AG04450 (cell line): Measurements from ENCODE around the gene ALB. TPM values are rescaled to one million over a fixed set of nuclear protein-coding genes. Genes with fewer than 3 reads are reported as not detected.

Experiments
- CTCF ChIA-PET: fragments of 300-600, 350-600 bp; formaldehyde crosslinking; extraction: SDS; loops from one replicate; lab custom pipeline; 2022; ENCODE audit warnings: antibody characterized with exemption, inconsistent platforms; lab: Charles Lee
- POLR2A ChIA-PET: fragments of 350-600 bp; formaldehyde crosslinking; extraction: SDS; loops from one replicate; lab custom pipeline; 2021; ENCODE audit warnings: antibody characterized with exemption, inconsistent platforms; lab: Yijun Ruan, JAX
- DNase-seq: peaks from one replicate; pipeline ENCODE4 v3.0.0-alpha.2; 2011; ENCODE audit warnings: low read depth, low spot score
- H3K27ac ChIP-seq: one replicate; pipeline ENCODE4 v1.5.1; 2012; ENCODE audit warnings: low read depth, low read length, control low read depth
- H3K27me3 ChIP-seq: one replicate; pipeline ENCODE4 v1.6.0; 2012; ENCODE audit warnings: low read length; ENCODE audit not compliant: control insufficient read depth, insufficient read depth
- H3K4me3 ChIP-seq: 2 replicates; pipeline ENCODE4 v1.5.1; 2011; ENCODE audit warnings: mild to moderate bottlenecking, low read depth, low read length, control low read depth
- H3K9me3 ChIP-seq: 2 replicates; pipeline ENCODE4 v1.5.1; 2012; ENCODE audit warnings: low read length; ENCODE audit not compliant: control insufficient read depth, insufficient read depth
- CTCF ChIP-seq: IDR thresholded peaks from 2 replicates; pipeline ENCODE4 v1.5.1; 2011; ENCODE audit warnings: low read depth, low read length, control low read depth, inconsistent platforms
- polyA plus RNA-seq: library from polyadenylated mRNA; depleted of rRNA; stranded (reverse); fragments of >200 nt; gene quantifications from 2 replicates; pipeline ENCODE4 v1.2.3, GENCODE V29; 2011

Gene ALB
- polyA plus RNA-seq, 1 experiment, result not detected

DNA sequence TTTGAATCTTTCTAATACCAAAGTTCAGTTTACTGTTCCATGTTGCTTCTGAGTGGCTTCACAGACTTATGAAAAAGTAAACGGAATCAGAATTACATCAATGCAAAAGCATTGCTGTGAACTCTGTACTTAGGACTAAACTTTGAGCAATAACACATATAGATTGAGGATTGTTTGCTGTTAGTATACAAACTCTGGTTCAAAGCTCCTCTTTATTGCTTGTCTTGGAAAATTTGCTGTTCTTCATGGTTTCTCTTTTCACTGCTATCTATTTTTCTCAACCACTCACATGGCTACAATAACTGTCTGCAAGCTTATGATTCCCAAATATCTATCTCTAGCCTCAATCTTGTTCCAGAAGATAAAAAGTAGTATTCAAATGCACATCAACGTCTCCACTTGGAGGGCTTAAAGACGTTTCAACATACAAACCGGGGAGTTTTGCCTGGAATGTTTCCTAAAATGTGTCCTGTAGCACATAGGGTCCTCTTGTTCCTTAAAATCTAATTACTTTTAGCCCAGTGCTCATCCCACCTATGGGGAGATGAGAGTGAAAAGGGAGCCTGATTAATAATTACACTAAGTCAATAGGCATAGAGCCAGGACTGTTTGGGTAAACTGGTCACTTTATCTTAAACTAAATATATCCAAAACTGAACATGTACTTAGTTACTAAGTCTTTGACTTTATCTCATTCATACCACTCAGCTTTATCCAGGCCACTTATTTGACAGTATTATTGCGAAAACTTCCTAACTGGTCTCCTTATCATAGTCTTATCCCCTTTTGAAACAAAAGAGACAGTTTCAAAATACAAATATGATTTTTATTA is 28.3 kb downstream of the ALB start:
- Histone ChIP-seq H3K27ac (no peak overlapping the region), H3K4me3 (no peak overlapping the region), H3K9me3 (no peaks in the 10 kb centered on the region), H3K27me3 (peaks cover 8% of the 10 kb centered on the region)
- TF ChIP-seq CTCF, result no peak
- DNase-seq, result no peak
- POLR2A ChIA-PET, result interaction anchor here (0.5 kb wide), 1 partner anchor 9 kb away, joined by 16 read pairs; no protein-coding TSS in a partner anchor
- CTCF ChIA-PET, result interaction anchor here (0.6 to 4.2 kb wide), 5 partner anchors 11 to 1439 kb away, joined by 3 to 26 read pairs (median 4); no protein-coding TSS in a partner anchor

GRCh38 chr4:73433140-73433539 is 29.1 kb downstream of the ALB start:
- ChIA-PET POLR2A (no interaction called here), CTCF (interaction anchor here (0.6 to 4.2 kb wide), 5 partner anchors 10 to 1439 kb away, joined by 3 to 26 read pairs (median 4); no protein-coding TSS in a partner anchor)
- DNase-seq, result no peak
- H3K27ac ChIP-seq, result no peak overlapping the region
- H3K27me3 ChIP-seq, result peaks cover 7% of the 10 kb centered on the region
- no peak overlapping the region for H3K4me3 ChIP-seq
- no peaks in the 10 kb centered on the region for H3K9me3 ChIP-seq
- no peak for TF ChIP-seq CTCF

DNA sequence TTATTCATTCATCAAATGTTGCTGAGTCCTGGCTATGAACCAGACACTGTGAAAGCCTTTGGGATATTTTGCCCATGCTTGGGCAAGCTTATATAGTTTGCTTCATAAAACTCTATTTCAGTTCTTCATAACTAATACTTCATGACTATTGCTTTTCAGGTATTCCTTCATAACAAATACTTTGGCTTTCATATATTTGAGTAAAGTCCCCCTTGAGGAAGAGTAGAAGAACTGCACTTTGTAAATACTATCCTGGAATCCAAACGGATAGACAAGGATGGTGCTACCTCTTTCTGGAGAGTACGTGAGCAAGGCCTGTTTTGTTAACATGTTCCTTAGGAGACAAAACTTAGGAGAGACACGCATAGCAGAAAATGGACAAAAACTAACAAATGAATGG is 30.2 kb downstream of the ALB start:
- ChIA-PET CTCF (interaction anchor here (1.1 to 4.2 kb wide), 5 partner anchors 9 to 120 kb away, joined by 3 to 26 read pairs (median 4); no protein-coding TSS in a partner anchor), POLR2A (no interaction called here)
- no peak overlapping the region for H3K4me3 ChIP-seq
- no peak for DNase-seq
- no peaks in the 10 kb centered on the region for H3K9me3 ChIP-seq
- no peak overlapping the region for H3K27ac ChIP-seq
- peak; percentile 55 for TF ChIP-seq CTCF
- H3K27me3 ChIP-seq, result peaks cover 5% of the 10 kb centered on the region

GRCh38 chr4:73435984-73436383 is 31.9 kb downstream of the ALB start, which contains the start of gene AFP:
TSS of gene AFP (plus strand) at chr4:73436221. CDS start at chr4:73436263, 42 bp downstream.
- TF ChIP-seq CTCF, result no peak
- H3K27me3 ChIP-seq, result no peaks in the 10 kb centered on the region
- no peaks in the 10 kb centered on the region for H3K9me3 ChIP-seq
- no peak within 1 kb of the TSS for H3K27ac ChIP-seq
- no peak within 1 kb of the TSS for H3K4me3 ChIP-seq
- no peak for DNase-seq
- POLR2A ChIA-PET, result no interaction called here
- CTCF ChIA-PET, result interaction anchor here (4.2 kb wide), 1 partner anchor 11 kb away, joined by 26 read pairs; no protein-coding TSS in a partner anchor
